GM12878 (cell line): Measurements from ENCODE around the gene MPRIP. TPM values are rescaled to one million over a fixed set of nuclear protein-coding genes. Genes with fewer than 3 reads are reported as not detected.
"Not testable (repeated sequence)": the region's sequence is repeated elsewhere in the genome, so short reads cannot be mapped to it uniquely, and the experiment has no call there.

Experiments used
- ATAC-seq: fragments of 200-7000 bp; cut with Tn5 transposase; 3 replicates; pipeline ENCODE4 v1.9.1; 2020; ENCODE audit warnings: mild to moderate bottlenecking, moderate library complexity
- BruUV-seq: library from RNA; stranded (reverse); fragments of 400-500 nt; replicated peaks from 2 replicates; lab custom pipeline; 2021; lab: Mats Ljungman, UMichigan
- CTCF ChIA-PET: fragments of 300-600 bp; sonication (Branson Sonifier 250); formaldehyde crosslinking; extraction: SDS; loops from one replicate; lab custom pipeline; 2021; ENCODE audit warnings: inconsistent platforms; lab: Yijun Ruan, JAX
- POLR2A ChIA-PET: fragments of 350-600 bp; formaldehyde crosslinking; extraction: SDS; loops from one replicate; lab custom pipeline; 2021; ENCODE audit warnings: inconsistent platforms; lab: Charles Lee
- RAD21 ChIA-PET: fragments of 300-600 bp; sonication (Branson Sonifier 250); formaldehyde crosslinking; loops from one replicate; lab custom pipeline; 2023; ENCODE audit warnings: antibody characterized with exemption; ENCODE audit not compliant: unreplicated experiment; lab: Charles Lee
- SMC1A ChIA-PET: fragments of 300-600 bp; sonication (Branson Sonifier 250); formaldehyde crosslinking; loops from one replicate; lab custom pipeline; 2023; ENCODE audit not compliant: unreplicated experiment, uncharacterized antibody; lab: Charles Lee
- DNase-seq: peaks from one replicate; pipeline ENCODE4 v3.0.0-alpha.2; 2011; ENCODE audit warnings: low read depth, low spot score
- FAIRE-seq: peaks from 3 replicates; lab custom pipeline; 2011; peaks lifted over from hg19 to GRCh38; lab: Jason Lieb, UNC
- H2AFZ ChIP-seq: 2 replicates; pipeline ENCODE4 v1.6.0; 2011; ENCODE audit warnings: low read depth, low read length, control low read depth; ENCODE audit not compliant: control insufficient read depth
- H3K27ac ChIP-seq: 2 replicates; pipeline ENCODE4 v1.5.1; 2011; ENCODE audit warnings: control low read depth; ENCODE audit not compliant: control insufficient read depth, insufficient read depth
- H3K27me3 ChIP-seq, 2 experiments: replicated peaks in 1 of 2; 2 replicates each; pipeline versions ENCODE4 v1.6.0 to v1.6.1; 2011; ENCODE audit warnings: low read length in 1 of 2; ENCODE audit not compliant: control insufficient read depth in 2 of 2, insufficient read depth in 2 of 2
- H3K36me3 ChIP-seq, 2 experiments: 2 replicates each; pipeline ENCODE4 v1.5.1; 2011; ENCODE audit warnings: low read length in 1 of 2; ENCODE audit not compliant: control insufficient read depth in 2 of 2, insufficient read depth in 2 of 2
- H3K4me1 ChIP-seq: 2 replicates; pipeline ENCODE4 v1.6.1; 2011; ENCODE audit warnings: mild to moderate bottlenecking, low read length, moderate library complexity, mixed read lengths; ENCODE audit not compliant: control insufficient read depth, insufficient read depth
- H3K4me2 ChIP-seq: 2 replicates; pipeline ENCODE4 v1.6.0; 2011; ENCODE audit warnings: control low read depth; ENCODE audit not compliant: control insufficient read depth, insufficient read depth
- H3K4me3 ChIP-seq: fragments of 200-600 bp; sonication (generic); 2 replicates; pipeline ENCODE4 v1.5.1; 2016
- H3K79me2 ChIP-seq: 2 replicates; pipeline ENCODE4 v1.6.0; 2011; ENCODE audit warnings: low read length; ENCODE audit not compliant: control insufficient read depth, insufficient read depth
- H3K9ac ChIP-seq: 2 replicates; pipeline ENCODE4 v1.8.0; 2011; ENCODE audit warnings: low read length, control low read depth, mixed read lengths; ENCODE audit not compliant: control insufficient read depth, insufficient read depth
- H3K9me3 ChIP-seq: replicated peaks from 3 replicates; pipeline ENCODE4 v1.5.1; 2011; ENCODE audit warnings: mild to moderate bottlenecking, low read length; ENCODE audit not compliant: control insufficient read depth, insufficient read depth
- H4K20me1 ChIP-seq: 2 replicates; pipeline ENCODE4 v1.6.0; 2011; ENCODE audit not compliant: control insufficient read depth, insufficient read depth
- WGBS: methylation state at CpG from one replicate; pipeline ENCODE4 v1.1.6; 2016; ENCODE audit warnings: low lambda C conversion rate; ENCODE audit not compliant: insufficient replicate concordance, insufficient coverage; ENCODE audit errors: missing lambda C conversion rate; 5-methylcytosine and 5-hydroxymethylcytosine counted together
- in situ Hi-C: fragments of 300-500 bp; cut with MboI; formaldehyde crosslinking; loops from 9 replicates; pipeline ENCODE4 v1.14.3; 2018; ENCODE audit warnings: mixed read lengths
- intact Hi-C: fragments of 100-400 bp; cut with micrococcal nuclease; formaldehyde crosslinking; loops from one replicate; pipeline ENCODE4 v1.14.2; 2022; ENCODE audit not compliant: unreplicated experiment
- polyA plus RNA-seq, 11 experiments: library from polyadenylated mRNA; depleted of rRNA in 4 of 11; unstranded in 6 of 11; stranded (reverse) in 5 of 11; fragments of >200 nt; fragmentation: Nextera tagmentation in 4 of 11; fragmentation: Illumina TruSeq in 1 of 11; extraction: Ambion mirVana in 4 of 11; extraction: Trizol in 1 of 11; gene quantifications; 1 replicate in 1 of 11; 2 replicates in 10 of 11; pipeline versions ENCODE4 v1.2.1 to v1.2.3, GENCODE V29; 2011 to 2016; ENCODE audit warnings: inconsistent platforms in 2 of 11, missing spikeins in 2 of 11, low read depth in 1 of 11
- total RNA-seq, 4 experiments: library from RNA; depleted of rRNA in 3 of 4; stranded (reverse); fragments of >200 nt in 3 of 4; fragmentation: Illumina TruSeq in 1 of 4; extraction: Trizol in 1 of 4; gene quantifications; 2 replicates each; pipeline versions ENCODE4 v1.2.1 to v1.2.3, GENCODE V29; 2013 to 2021

MPRIP gene
- total and polyA plus RNA-seq, 10 of the 15 experiments (the other 5 are each of a cell fraction or from before 2014, with no cell fraction given): 16.5 to 168 (median 71.7) TPM

- H2AFZ ChIP-seq, FAIRE-seq, RAD21 ChIA-PET, H4K20me1 ChIP-seq, in situ Hi-C loops, intact Hi-C loops, H3K27ac ChIP-seq, H3K36me3 ChIP-seq, CTCF ChIA-PET, H3K79me2 ChIP-seq, H3K9ac ChIP-seq, H3K27me3 ChIP-seq, POLR2A ChIA-PET, BruUV-seq, ATAC-seq, H3K4me3 ChIP-seq, H3K4me2 ChIP-seq, DNase-seq, H3K9me3 ChIP-seq, H3K4me1 ChIP-seq: not testable (repeated sequence)
- WGBS: 33% methylated on average over 12 of the region's 14 CpGs
- SMC1A ChIA-PET: interaction anchor here (1.0 kb wide), 1 partner anchor 14 kb away, joined by 3 read pairs; no protein-coding TSS in a partner anchor
Observed at GRCh38 chr17:17013828-17014747, 28.2 kb upstream of the MPRIP start.

- H3K27ac ChIP-seq, H3K4me2 ChIP-seq: not testable (repeated sequence)
Observed at GRCh38 chr17:17014748-17015124, 27.5 kb upstream of the MPRIP start.

More at GRCh38 chr17:17014748-17015124, 27.5 kb upstream of the MPRIP start:
- in situ Hi-C loops, POLR2A ChIA-PET, H4K20me1 ChIP-seq, H3K9me3 ChIP-seq, H3K36me3 ChIP-seq, RAD21 ChIA-PET, FAIRE-seq, intact Hi-C loops, DNase-seq, H3K9ac ChIP-seq, BruUV-seq, H3K4me3 ChIP-seq, H3K4me1 ChIP-seq, ATAC-seq, H3K27me3 ChIP-seq, H3K79me2 ChIP-seq, CTCF ChIA-PET, H2AFZ ChIP-seq: not testable (repeated sequence)
- 57% methylated on average over 8 of the region's 9 CpGs for WGBS
- SMC1A ChIA-PET: interaction anchor here (1.0 kb wide), 1 partner anchor 14 kb away, joined by 3 read pairs; no protein-coding TSS in a partner anchor
